Thymus (tissue), 11 donors: ENCODE results near the gene WDR82. TPM values are rescaled to one million over a fixed set of nuclear protein-coding genes. Genes with fewer than 3 reads are reported as not detected.

ENCODE experiments used
- DNase-seq, 9 donors: peaks; one replicate each; pipeline ENCODE4 v3.0.0-alpha.2; 2013; ENCODE audit warnings: low spot score in 9 of 9, low read depth in 6 of 9, missing footprints in 1 of 9
- H3K27ac ChIP-seq, 2 donors: one replicate each; pipeline ENCODE4 v1.5.1; 2013; ENCODE audit warnings: control low read depth in 1 of 2, low read depth in 1 of 2, low read length in 1 of 2, mild to moderate bottlenecking in 1 of 2, moderate library complexity in 1 of 2
- H3K27me3 ChIP-seq, 2 donors: one replicate each; pipeline ENCODE4 v1.5.1; 2013; ENCODE audit warnings: low read length in 1 of 2; ENCODE audit not compliant: control insufficient read depth in 2 of 2, insufficient read depth in 1 of 2
- H3K36me3 ChIP-seq, 2 donors: one replicate each; pipeline ENCODE4 v1.5.1; 2013; ENCODE audit warnings: low read length in 1 of 2, mild to moderate bottlenecking in 1 of 2, moderate library complexity in 1 of 2; ENCODE audit not compliant: control insufficient read depth in 2 of 2, insufficient read depth in 2 of 2
- H3K4me1 ChIP-seq, 2 donors: one replicate each; pipeline ENCODE4 v1.5.1; 2013; ENCODE audit warnings: low read length in 2 of 2; ENCODE audit not compliant: control insufficient read depth in 2 of 2, insufficient read depth in 2 of 2
- H3K4me3 ChIP-seq, 2 donors: one replicate each; pipeline ENCODE4 v1.5.1; 2013; ENCODE audit warnings: low read length in 2 of 2, control low read depth in 1 of 2, mild to moderate bottlenecking in 1 of 2
- H3K9me3 ChIP-seq, 2 donors: one replicate each; pipeline ENCODE4 v1.5.1; 2013; ENCODE audit warnings: low read length in 1 of 2, mild to moderate bottlenecking in 1 of 2; ENCODE audit not compliant: control insufficient read depth in 2 of 2, insufficient read depth in 1 of 2
- WGBS: extraction: QIAGEN DNeasy Blood & Tissue Kit; methylation state at CpG from one replicate; pipeline ENCODE4 v1.1.7; 2013; 5-methylcytosine and 5-hydroxymethylcytosine counted together
- polyA plus RNA-seq: library from polyadenylated mRNA; stranded (reverse); fragments of 200-250 nt; gene quantifications from one replicate; pipeline ENCODE4 v1.2.3, GENCODE V29; 2013
- total RNA-seq: library from RNA; stranded (reverse); fragments of 120-200 nt; gene quantifications from one replicate; pipeline ENCODE4 v1.2.4, GENCODE V29; 2013
- donor health status: healthy.

Gene WDR82
- total and polyA plus RNA-seq, 2 donors: 47.4 to 60.5 TPM

DNA sequence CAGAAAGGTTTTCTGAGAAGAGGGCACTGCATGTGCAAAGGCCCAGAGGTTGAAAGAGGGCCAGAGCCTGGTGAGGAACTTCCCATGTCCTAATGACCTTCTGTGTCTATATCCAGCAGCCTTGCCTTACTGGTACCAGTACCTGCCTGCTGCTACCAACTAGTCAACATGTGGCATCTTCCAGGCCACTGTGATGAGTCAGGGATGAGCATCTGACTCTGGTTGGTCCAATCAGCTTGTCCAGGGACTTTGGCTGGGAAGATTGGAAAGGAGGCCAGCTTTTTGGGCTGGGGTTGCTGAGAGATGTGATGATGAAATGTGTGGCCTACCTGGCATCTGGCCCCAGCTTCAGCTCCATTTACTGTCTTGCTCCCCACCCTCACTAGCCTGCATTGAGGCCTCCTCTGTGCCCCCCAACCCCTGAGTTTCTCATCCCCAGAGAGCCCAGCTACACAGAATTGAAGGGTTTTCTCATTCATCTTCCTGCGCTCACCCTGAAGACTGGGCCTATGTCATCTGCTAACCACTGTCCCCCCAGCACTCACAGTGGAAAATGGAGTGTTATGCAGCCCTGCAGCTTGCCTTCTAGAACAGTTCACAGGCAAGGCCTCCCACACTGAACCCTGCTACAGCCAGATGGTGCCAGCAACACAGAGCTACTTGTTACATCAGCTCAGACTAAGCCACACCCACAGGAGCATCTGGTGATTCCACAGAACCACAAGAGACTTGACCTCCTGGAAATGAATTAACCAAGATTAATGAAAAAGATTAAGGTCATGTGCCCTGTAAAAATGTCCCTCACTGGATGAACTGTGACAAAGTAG is 38.2 kb downstream of the WDR82 start:
- H3K4me1 ChIP-seq: peaks cover 35 to 72% of the 10 kb centered on the region in 2 donors
- peaks cover 7 to 12% of the 10 kb centered on the region in 2 donors for H3K36me3 ChIP-seq
- H3K9me3 ChIP-seq: peaks cover 0 to 6% of the 10 kb centered on the region in 2 donors
- H3K27ac ChIP-seq: peak overlapping the region; percentile 70 to 97
- DNase-seq: peak in 7 of 9 donors; percentile 45 to 87 (median 73)
- 86% methylated on average over 1 of the region's 1 CpG for WGBS
- peak overlapping the region in 1 of 2 donors; percentile 93 for H3K4me3 ChIP-seq
- peaks cover 0 to 5% of the 10 kb centered on the region in 2 donors for H3K27me3 ChIP-seq

DNA sequence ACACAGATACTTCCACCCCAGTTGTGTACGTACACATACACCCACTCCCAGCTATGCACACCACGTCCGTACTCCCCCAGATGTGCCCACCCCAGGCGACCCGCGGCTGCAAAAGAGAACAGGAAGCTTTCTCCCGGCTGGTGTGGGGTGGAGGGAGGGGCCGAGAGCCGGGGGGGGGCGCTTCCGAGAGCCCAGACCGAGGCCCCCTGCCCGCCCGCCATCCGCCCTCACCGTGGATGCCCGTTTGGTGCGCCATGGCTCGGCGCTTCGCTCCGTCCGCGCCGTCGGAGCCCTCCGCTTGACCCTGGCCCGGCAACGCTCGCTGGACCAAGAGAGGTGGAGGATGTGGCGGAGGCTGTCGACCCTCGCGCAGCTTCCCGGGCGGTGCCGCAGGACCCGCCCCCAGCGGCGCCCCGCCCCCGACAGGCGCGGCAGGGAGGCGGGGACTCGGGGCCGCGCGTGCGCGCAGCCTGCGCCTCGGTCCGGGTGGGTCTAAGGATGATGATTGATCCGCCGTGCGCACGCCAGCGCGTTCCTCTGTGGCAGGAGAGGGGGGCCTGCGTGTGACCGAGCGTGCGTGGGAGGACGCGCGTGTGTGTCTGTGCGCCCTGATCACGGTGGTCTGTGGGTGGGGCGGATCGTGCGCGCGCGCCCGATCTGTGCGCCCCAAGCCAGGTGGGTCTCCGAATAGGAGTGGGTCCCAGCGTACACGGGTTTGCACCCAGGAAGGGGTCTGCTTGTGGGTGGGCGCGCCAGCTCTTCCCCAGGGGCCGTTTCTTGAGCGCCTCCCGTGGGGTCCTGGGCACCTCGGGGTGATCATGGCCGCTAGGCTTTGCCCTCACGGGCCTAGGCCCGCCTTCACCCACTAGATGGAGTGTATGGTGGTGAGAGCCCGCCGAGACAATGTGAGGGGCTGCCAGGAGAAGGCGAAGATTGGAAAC is 39.4 kb downstream of the WDR82 start, which contains the start of gene TWF2:
Gene TWF2, minus strand, starts transcription at position 398 of the 941 bp plus-strand sequence. Its CDS starts 142 bp downstream, at position 256.
- no peaks in the 10 kb centered on the region for H3K27me3 ChIP-seq
- DNase-seq: peak; percentile 51 to 93 (median 86)
- H3K27ac ChIP-seq: peak within 1 kb of the TSS; percentile 96 to 97
- H3K4me3 ChIP-seq: peak within 1 kb of the TSS; percentile 93
- peaks cover 28 to 60% of the 10 kb centered on the region in 2 donors for H3K4me1 ChIP-seq
- H3K9me3 ChIP-seq: peaks cover 0 to 6% of the 10 kb centered on the region in 2 donors
- peaks cover 19 to 24% of the 10 kb centered on the region in 2 donors for H3K36me3 ChIP-seq
- under 1% methylated on average over 92 of the region's 92 CpGs for WGBS

DNA sequence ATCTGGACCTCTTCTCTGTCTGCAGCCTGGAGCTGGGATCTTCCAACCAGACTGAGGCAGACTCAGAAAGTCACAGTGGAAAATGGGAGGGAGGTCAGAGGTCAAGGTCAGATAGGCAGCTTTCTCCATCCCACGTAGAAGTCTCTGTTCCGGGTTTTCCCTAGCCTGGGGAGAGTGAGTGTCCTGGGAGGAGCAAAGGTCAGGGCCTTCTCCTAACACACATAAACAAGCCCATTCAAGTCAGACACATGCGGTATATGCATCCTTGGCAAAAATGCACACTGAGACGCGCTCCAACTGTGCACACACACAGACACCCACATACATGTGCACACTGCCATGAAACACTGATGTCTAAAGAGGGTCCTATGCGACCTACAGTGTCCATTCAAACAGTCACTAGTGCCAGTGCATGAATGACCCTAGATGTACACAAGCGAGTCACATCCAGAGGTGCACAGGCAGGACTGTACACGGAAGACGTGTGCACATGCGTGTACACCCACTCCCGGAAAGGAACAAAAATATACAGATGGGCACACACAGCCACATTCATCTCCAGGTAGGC is 40.2 kb downstream of the WDR82 start:
- H3K9me3 ChIP-seq: no peaks in the 10 kb centered on the region
- H3K4me1 ChIP-seq: peaks cover 28 to 56% of the 10 kb centered on the region in 2 donors
- 28% methylated on average over 11 of the region's 11 CpGs for WGBS
- H3K4me3 ChIP-seq: peak overlapping the region; percentile 93
- H3K27me3 ChIP-seq: no peaks in the 10 kb centered on the region
- H3K36me3 ChIP-seq: peaks cover 24 to 28% of the 10 kb centered on the region in 2 donors
- H3K27ac ChIP-seq: peak overlapping the region in 1 of 2 donors; percentile 96
- no peak for DNase-seq

DNA sequence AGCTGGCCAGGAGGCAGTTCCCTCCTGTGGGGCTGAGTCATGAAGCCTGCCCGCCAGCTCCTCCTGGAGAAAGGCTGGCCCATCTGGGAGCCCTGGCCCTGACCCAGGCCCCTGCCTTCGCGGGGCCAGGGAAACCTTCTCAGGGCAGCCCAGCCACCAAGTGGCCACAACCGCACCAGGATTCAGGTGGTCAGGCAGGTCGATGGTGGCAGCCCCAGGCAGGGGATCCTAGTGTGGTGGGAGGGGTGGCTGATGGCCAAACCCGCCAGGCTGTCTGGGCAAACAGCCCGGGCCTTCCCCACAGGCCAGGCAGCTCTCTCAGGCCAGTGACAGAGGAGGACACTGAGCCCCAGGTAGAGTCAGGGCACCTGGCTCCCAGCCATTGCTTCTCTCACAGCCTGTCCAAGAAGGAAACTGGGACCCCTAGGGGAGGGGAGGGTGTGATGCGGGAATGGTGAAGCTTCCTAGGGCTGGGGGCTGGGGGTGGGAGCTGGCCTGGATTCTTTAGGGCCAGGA is 40.7 kb downstream of the WDR82 start:
- WGBS: 65% methylated on average over 8 of the region's 8 CpGs
- Histone ChIP-seq H3K36me3 (peaks cover 28 to 33% of the 10 kb centered on the region in 2 donors), H3K27me3 (no peaks in the 10 kb centered on the region), H3K27ac (peak overlapping the region; percentile 9 to 74), H3K4me1 (peaks cover 28 to 61% of the 10 kb centered on the region in 2 donors), H3K4me3 (peak overlapping the region; percentile 93), H3K9me3 (no peaks in the 10 kb centered on the region)
- DNase-seq: no peak

DNA sequence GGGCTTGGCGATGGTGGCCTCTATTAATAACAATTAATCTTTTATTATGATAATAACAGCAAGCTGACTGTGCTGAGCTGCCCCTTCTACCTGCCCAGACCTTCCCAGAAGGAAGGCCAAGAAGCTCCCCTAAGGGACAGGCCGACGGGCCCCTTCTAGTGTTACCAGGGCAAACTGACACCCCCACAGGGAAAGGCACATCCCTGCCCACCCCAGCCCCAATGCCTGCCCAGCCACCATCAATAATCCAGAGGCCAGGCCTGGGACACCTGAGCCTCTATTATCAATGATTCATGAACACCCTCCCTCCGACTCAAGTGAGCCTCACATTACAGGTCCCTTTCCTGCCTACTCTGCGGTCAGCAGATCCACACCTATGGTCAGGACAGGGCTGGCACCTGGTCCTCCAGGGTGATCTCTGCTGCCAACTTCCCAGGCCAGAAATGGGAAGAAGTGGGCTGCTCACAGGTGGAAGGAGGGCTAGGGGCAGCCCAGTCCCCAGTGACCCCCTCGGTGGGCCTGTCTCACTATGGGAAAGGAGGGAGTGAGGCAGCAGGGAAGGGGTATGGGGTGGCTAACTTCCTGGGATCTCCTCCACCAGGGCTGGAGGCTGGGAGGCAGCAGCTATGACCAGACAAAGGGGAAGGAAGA is 41.3 kb downstream of the WDR82 start:
- no peak for DNase-seq
- Histone ChIP-seq H3K4me1 (peaks cover 31 to 67% of the 10 kb centered on the region in 2 donors), H3K36me3 (peaks cover 32 to 39% of the 10 kb centered on the region in 2 donors), H3K4me3 (no peak overlapping the region), H3K9me3 (no peaks in the 10 kb centered on the region), H3K27me3 (no peaks in the 10 kb centered on the region), H3K27ac (no peak overlapping the region)
- WGBS: 93% methylated on average over 6 of the region's 6 CpGs

DNA sequence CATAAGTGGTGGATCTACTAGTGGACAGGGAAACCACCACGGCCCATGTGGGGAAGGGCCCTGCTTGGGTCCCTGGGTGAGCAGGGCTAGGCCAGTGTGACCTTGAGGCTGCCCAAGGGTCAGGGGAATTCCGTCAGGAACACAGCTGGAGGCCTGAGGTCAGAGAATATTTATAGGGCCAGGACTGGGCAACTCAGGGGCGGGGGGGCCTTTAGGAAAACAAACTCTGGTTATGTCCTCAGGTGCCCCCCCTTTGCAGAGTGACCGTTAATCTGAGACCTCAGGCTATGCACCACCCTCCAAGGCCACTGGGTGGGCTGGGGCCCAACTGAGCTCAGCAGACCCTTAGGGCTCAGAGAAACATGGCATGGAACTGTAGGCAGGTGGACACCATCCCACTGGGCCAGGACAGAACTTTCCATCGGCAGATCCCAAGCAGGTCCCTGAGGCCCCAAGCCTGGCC is 42.0 kb downstream of the WDR82 start:
- H3K4me3 ChIP-seq: no peak overlapping the region
- peaks cover 39 to 46% of the 10 kb centered on the region in 2 donors for H3K36me3 ChIP-seq
- H3K4me1 ChIP-seq: peaks cover 35 to 69% of the 10 kb centered on the region in 2 donors
- H3K9me3 ChIP-seq: no peaks in the 10 kb centered on the region
- WGBS: 96% methylated on average over 5 of the region's 5 CpGs
- H3K27me3 ChIP-seq: no peaks in the 10 kb centered on the region
- no peak overlapping the region for H3K27ac ChIP-seq
- no peak for DNase-seq

DNA sequence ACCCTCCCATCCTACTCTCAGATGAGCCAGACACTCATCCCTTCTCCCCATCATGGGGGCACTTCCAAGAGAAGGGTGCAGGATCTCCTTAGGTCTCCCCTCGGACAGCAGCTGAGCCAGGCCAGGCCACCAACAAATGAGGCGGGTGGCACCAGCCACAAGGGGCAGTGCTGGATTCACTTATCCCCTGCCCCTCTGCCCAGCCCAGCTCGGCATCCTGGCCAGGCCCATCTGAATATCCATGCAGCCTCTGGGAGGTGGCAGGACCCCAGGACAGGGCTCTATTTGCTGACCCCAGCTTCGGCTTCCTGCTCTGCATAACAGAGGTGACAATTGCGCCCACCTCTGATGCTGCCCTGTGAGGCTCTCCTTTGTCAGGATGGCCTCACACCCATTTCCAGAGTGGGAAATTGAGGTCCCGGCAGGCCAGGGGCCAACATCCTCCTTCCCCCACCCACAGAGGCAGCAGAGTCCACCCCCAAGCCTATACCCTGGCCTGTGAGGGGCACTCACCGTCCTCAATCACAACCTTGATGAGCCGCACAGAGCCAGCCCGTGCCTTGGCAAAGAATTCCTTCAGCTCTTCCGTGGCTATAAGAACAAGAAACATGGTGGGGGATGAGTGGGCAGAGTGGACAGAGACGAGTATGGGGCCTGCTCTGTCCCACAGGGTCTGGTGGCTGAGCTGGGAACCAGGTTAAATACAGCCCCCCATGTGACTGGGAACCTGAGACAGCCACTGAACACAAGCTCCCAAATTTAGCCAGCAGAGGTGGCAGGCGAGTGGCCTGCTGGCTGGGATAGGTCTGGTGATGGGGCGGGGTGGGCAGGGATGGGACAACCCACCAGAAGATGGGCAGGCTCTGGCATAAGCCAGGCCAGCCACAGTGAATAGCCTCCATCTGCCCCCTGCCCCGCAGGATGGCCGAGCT is 43.7 kb downstream of the WDR82 start:
- Histone ChIP-seq H3K27me3 (no peaks in the 10 kb centered on the region), H3K4me1 (peaks cover 27 to 57% of the 10 kb centered on the region in 2 donors), H3K36me3 (peaks cover 56 to 63% of the 10 kb centered on the region in 2 donors), H3K4me3 (no peak overlapping the region), H3K9me3 (no peaks in the 10 kb centered on the region), H3K27ac (no peak overlapping the region)
- no peak for DNase-seq
- 98% methylated on average over 15 of the region's 15 CpGs for WGBS
